ENCODE results near the gene CTDSP1. TPM values are rescaled to one million over a fixed set of nuclear protein-coding genes. Genes with fewer than 3 reads are reported as not detected.

The CTDSP1 gene
- total RNA-seq, 1 donor from 2014 or later = 96.4 TPM

GRCh38 chr2:218401890-218402289, 2.2 kb downstream of the CTDSP1 start:
- peaks cover 7% of the 10 kb centered on the region for H3K36me3 Mint-ChIP-seq
- peak overlapping the region; percentile 76 for H3K4me3 Mint-ChIP-seq
- no peak for DNase-seq (ENCODE audit: extremely low spot score, unreplicated experiment)
- H3K27me3 Mint-ChIP-seq = peaks cover 10% of the 10 kb centered on the region
- TF ChIP-seq, protein P1, sequence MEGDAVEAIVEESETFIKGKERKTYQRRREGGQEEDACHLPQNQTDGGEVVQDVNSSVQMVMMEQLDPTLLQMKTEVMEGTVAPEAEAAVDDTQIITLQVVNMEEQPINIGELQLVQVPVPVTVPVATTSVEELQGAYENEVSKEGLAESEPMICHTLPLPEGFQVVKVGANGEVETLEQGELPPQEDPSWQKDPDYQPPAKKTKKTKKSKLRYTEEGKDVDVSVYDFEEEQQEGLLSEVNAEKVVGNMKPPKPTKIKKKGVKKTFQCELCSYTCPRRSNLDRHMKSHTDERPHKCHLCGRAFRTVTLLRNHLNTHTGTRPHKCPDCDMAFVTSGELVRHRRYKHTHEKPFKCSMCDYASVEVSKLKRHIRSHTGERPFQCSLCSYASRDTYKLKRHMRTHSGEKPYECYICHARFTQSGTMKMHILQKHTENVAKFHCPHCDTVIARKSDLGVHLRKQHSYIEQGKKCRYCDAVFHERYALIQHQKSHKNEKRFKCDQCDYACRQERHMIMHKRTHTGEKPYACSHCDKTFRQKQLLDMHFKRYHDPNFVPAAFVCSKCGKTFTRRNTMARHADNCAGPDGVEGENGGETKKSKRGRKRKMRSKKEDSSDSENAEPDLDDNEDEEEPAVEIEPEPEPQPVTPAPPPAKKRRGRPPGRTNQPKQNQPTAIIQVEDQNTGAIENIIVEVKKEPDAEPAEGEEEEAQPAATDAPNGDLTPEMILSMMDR (conservative IDR thresholded peaks at IDR 0.05) = no peak
- H3K9me3 Mint-ChIP-seq = no peaks in the 10 kb centered on the region
- peak overlapping the region; percentile 36 for H3K27ac Mint-ChIP-seq
- H3K4me1 Mint-ChIP-seq (ENCODE audit: unreplicated experiment) = peaks cover 21% of the 10 kb centered on the region

GRCh38 chr2:218402491-218402901, 2.8 kb downstream of the CTDSP1 start:
- no peak overlapping the region for H3K27ac Mint-ChIP-seq
- H3K4me1 Mint-ChIP-seq (ENCODE audit: unreplicated experiment) = peaks cover 23% of the 10 kb centered on the region
- peaks cover 5% of the 10 kb centered on the region for H3K27me3 Mint-ChIP-seq
- peak overlapping the region; percentile 28 for H3K4me3 Mint-ChIP-seq
- no peak for DNase-seq (ENCODE audit: extremely low spot score, unreplicated experiment)
- TF ChIP-seq, protein P1 (conservative IDR thresholded peaks at IDR 0.05) = no peak
- peaks cover 7% of the 10 kb centered on the region for H3K36me3 Mint-ChIP-seq
- H3K9me3 Mint-ChIP-seq = no peaks in the 10 kb centered on the region

GRCh38 chr2:218402911-218403411, 3.3 kb downstream of the CTDSP1 start:
- H3K36me3 Mint-ChIP-seq = peaks cover 7% of the 10 kb centered on the region
- DNase-seq (ENCODE audit: extremely low spot score, unreplicated experiment) = no peak
- H3K27ac Mint-ChIP-seq = peak overlapping the region; percentile 74
- peak overlapping the region; percentile 63 for H3K4me3 Mint-ChIP-seq
- TF ChIP-seq, protein P1 (conservative IDR thresholded peaks at IDR 0.05) = no peak
- H3K27me3 Mint-ChIP-seq = peaks cover under 1% of the 10 kb centered on the region
- H3K9me3 Mint-ChIP-seq = no peaks in the 10 kb centered on the region
- peaks cover 19% of the 10 kb centered on the region for H3K4me1 Mint-ChIP-seq (ENCODE audit: unreplicated experiment)

GRCh38 chr2:218403810-218404209, 4.1 kb downstream of the CTDSP1 start:
- Mint-ChIP-seq H3K4me3 (peak overlapping the region; percentile 63), H3K4me1 (ENCODE audit: unreplicated experiment) (peaks cover 19% of the 10 kb centered on the region), H3K36me3 (peaks cover 7% of the 10 kb centered on the region), H3K9me3 (no peaks in the 10 kb centered on the region), H3K27ac (peak overlapping the region; percentile 74), H3K27me3 (no peaks in the 10 kb centered on the region)
- DNase-seq (ENCODE audit: extremely low spot score, unreplicated experiment) = no peak
- TF ChIP-seq, protein P1 (conservative IDR thresholded peaks at IDR 0.05) = no peak

- no peak for DNase-seq (ENCODE audit: extremely low spot score, unreplicated experiment)
- peaks cover 19% of the 10 kb centered on the region for H3K4me1 Mint-ChIP-seq (ENCODE audit: unreplicated experiment)
Measured at GRCh38 chr2:218404351-218405085, 4.8 kb downstream of the CTDSP1 start.

More at GRCh38 chr2:218404351-218405085, 4.8 kb downstream of the CTDSP1 start:
- peaks cover 7% of the 10 kb centered on the region for H3K36me3 Mint-ChIP-seq
- H3K4me3 Mint-ChIP-seq = no peak overlapping the region
- no peaks in the 10 kb centered on the region for H3K27me3 Mint-ChIP-seq
- peak overlapping the region; percentile 55 for H3K27ac Mint-ChIP-seq
- no peaks in the 10 kb centered on the region for H3K9me3 Mint-ChIP-seq
- TF ChIP-seq, protein P1 (conservative IDR thresholded peaks at IDR 0.05) = no peak
